GM12892 (cell line): ENCODE results near the gene DNAJC5.

ENCODE experiments used
- POLR2A ChIP-seq: IDR thresholded peaks from 2 replicates; pipeline ENCODE4 v1.6.1; 2011; ENCODE audit warnings: low read depth, low read length, control low read depth
- POLR2AphosphoS5 ChIP-seq: IDR thresholded peaks from 2 replicates; pipeline ENCODE4 v1.6.1; 2011; ENCODE audit warnings: low read depth, low read length, control low read depth

DNA sequence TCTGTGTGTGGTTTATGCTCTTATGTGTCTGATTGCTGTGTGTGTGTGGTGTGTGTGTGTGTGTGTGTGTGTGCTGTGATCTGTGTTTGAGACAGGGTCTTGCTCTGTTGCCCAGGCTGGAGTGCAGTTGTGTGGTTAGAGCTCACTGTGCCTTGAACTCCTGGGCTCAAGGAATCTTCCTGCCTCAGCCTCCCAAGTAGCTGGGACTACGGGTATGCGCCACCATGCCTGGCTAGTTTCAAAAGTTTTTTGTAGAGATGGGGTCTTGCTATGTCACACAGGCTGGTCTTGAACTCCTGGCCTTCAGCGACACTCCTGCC lies 78.2 kb downstream of the DNAJC5 start:
- TF ChIP-seq POLR2A (no peak), POLR2AphosphoS5 (no peak)
